CD4-positive, alpha-beta memory T cell (primary cell): Measurements from ENCODE around the gene CBX5. TPM values are rescaled to one million over a fixed set of nuclear protein-coding genes. Genes with fewer than 3 reads are reported as not detected.

Source experiments
- CTCF ChIA-PET: fragments of 350-600 bp; sonication (Branson Sonifier 250); formaldehyde crosslinking; loops from one replicate; lab custom pipeline; 2021; ENCODE audit warnings: inconsistent platforms; ENCODE audit not compliant: partially characterized antibody; lab: Charles Lee
- POLR2A ChIA-PET: fragments of 350-600 bp; sonication (Branson Sonifier 250); formaldehyde crosslinking; loops from one replicate; lab custom pipeline; 2021; ENCODE audit not compliant: partially characterized antibody; lab: Charles Lee
- DNase-seq, 5 donors: peaks; one replicate each; pipeline versions ENCODE4 v3.0.0 to v3.0.0-alpha.2; 2020 to 2022; ENCODE audit warnings: mixed read lengths in 1 of 5
- H3K27ac ChIP-seq: one replicate; pipeline ENCODE4 v1.7.0; 2013; ENCODE audit warnings: low read depth, low read length
- H3K27me3 ChIP-seq: 2 replicates; pipeline ENCODE4 v1.7.0; 2013; ENCODE audit warnings: mild to moderate bottlenecking, low read length, moderate library complexity; ENCODE audit not compliant: insufficient read depth
- H3K36me3 ChIP-seq: 2 replicates; pipeline ENCODE4 v1.7.0; 2013; ENCODE audit warnings: mild to moderate bottlenecking, low read length, moderate library complexity; ENCODE audit not compliant: insufficient read depth
- H3K4me1 ChIP-seq: 2 replicates; pipeline ENCODE4 v1.7.0; 2013; ENCODE audit warnings: mild to moderate bottlenecking, low read length, moderate library complexity; ENCODE audit not compliant: insufficient read depth
- H3K4me3 ChIP-seq, 2 donors: one replicate each; pipeline ENCODE4 v1.7.0; 2013; ENCODE audit warnings: low read length in 2 of 2, mild to moderate bottlenecking in 1 of 2
- H3K9me3 ChIP-seq, 2 donors: one replicate each; pipeline ENCODE4 v1.7.0; 2013; ENCODE audit warnings: low read length in 2 of 2, control low read depth in 1 of 2; ENCODE audit not compliant: control insufficient read depth in 1 of 2
- H3K27ac Mint-ChIP-seq, 7 donors: one replicate each; pipeline ENCODE4 v1.8.0; 2020 to 2021; ENCODE audit warnings: mixed read lengths in 7 of 7, mild to moderate bottlenecking in 6 of 7, inconsistent platforms in 3 of 7, moderate library complexity in 3 of 7
- H3K27me3 Mint-ChIP-seq, 2 donors: one replicate each; pipeline ENCODE4 v1.8.0; 2020 to 2021; ENCODE audit warnings: mixed read lengths in 2 of 2
- H3K36me3 Mint-ChIP-seq, 2 donors: one replicate each; pipeline ENCODE4 v1.8.0; 2020 to 2021; ENCODE audit warnings: mixed read lengths in 2 of 2, inconsistent platforms in 1 of 2, mild to moderate bottlenecking in 1 of 2
- H3K4me1 Mint-ChIP-seq, 4 donors: one replicate each; pipeline ENCODE4 v1.8.0; 2020 to 2021; ENCODE audit warnings: mixed read lengths in 4 of 4, mild to moderate bottlenecking in 1 of 4
- H3K4me3 Mint-ChIP-seq, 8 donors: one replicate each; pipeline ENCODE4 v1.8.0; 2020 to 2021; ENCODE audit warnings: mixed read lengths in 8 of 8, mild to moderate bottlenecking in 7 of 8, moderate library complexity in 6 of 8, inconsistent platforms in 3 of 8
- H3K9me3 Mint-ChIP-seq, 8 donors: one replicate each; pipeline ENCODE4 v1.8.0; 2020 to 2021; ENCODE audit warnings: mixed read lengths in 8 of 8, mild to moderate bottlenecking in 5 of 8, inconsistent platforms in 3 of 8, moderate library complexity in 1 of 8
- intact Hi-C: fragments of 100-400 bp; cut with micrococcal nuclease; formaldehyde crosslinking; loops from one replicate; pipeline ENCODE4 v1.15.1; 2023
- polyA plus RNA-seq, 2 donors: library from polyadenylated mRNA; unstranded; fragments of 300-500 nt; fragmentation: Illumina TruSeq; gene quantifications; one replicate each; pipeline ENCODE4 v1.2.3, GENCODE V29; 2021
- total RNA-seq, 2 experiments: library from RNA; stranded (reverse); gene quantifications; one replicate each; pipeline ENCODE4 v1.2.3, GENCODE V29; 2021

CBX5 gene
- total and polyA plus RNA-seq, 4 experiments from 2014 or later = 13.3 to 76.3 (median 45.1) TPM

GRCh38 chr12:54300732-54301427 is 21.0 kb upstream of the CBX5 start, which contains the start of gene NFE2:
Gene NFE2, minus strand, starts transcription at chr12:54301015. Its CDS starts 5,767 bp downstream, at chr12:54295248.
- H3K4me3 ChIP-seq = no peak within 1 kb of the TSS
- Mint-ChIP-seq H3K27me3 (peaks cover 24 to 45% of the 10 kb centered on the region in 2 donors), H3K27ac (no peak within 1 kb of the TSS), H3K9me3 (no peaks in the 10 kb centered on the region), H3K4me1 (peaks cover 9 to 39% (median 22%) of the 10 kb centered on the region in 4 donors), H3K36me3 (no peaks in the 10 kb centered on the region), H3K4me3 (peak within 1 kb of the TSS in 7 of 8 donors; percentile 24 to 69 (median 45))
- CTCF ChIA-PET = interaction anchor here (1.5 to 2.2 kb wide), 3 partner anchors 10 to 45 kb away, joined by 3 to 8 read pairs (median 3); partner anchors contain the start of gene COPZ1
- intact Hi-C loops = no loop called here
- no peaks in the 10 kb centered on the region for H3K36me3 ChIP-seq
- no peak within 1 kb of the TSS for H3K27ac ChIP-seq
- DNase-seq = peak in 1 of 5 donors; percentile 37
- H3K4me1 ChIP-seq = peaks cover 27% of the 10 kb centered on the region
- POLR2A ChIA-PET = interaction anchor here (1.6 to 4.5 kb wide), 3 partner anchors 9 to 24 kb away, joined by 5 to 16 read pairs (median 12); partner anchors contain the start of genes CBX5, COPZ1 and HNRNPA1
- peaks cover 19% of the 10 kb centered on the region for H3K27me3 ChIP-seq
- H3K9me3 ChIP-seq = no peaks in the 10 kb centered on the region

GRCh38 chr12:54300225-54300731 is 20.4 kb upstream of the CBX5 start:
- Mint-ChIP-seq H3K36me3 (no peaks in the 10 kb centered on the region), H3K4me3 (peak overlapping the region in 5 of 8 donors; percentile 41 to 69 (median 48)), H3K9me3 (no peaks in the 10 kb centered on the region), H3K27ac (no peak overlapping the region), H3K27me3 (peaks cover 24 to 45% of the 10 kb centered on the region in 2 donors), H3K4me1 (peaks cover 9 to 39% (median 22%) of the 10 kb centered on the region in 4 donors)
- intact Hi-C loops = no loop called here
- ChIA-PET POLR2A (interaction anchor here (1.6 to 4.5 kb wide), 3 partner anchors 9 to 25 kb away, joined by 5 to 16 read pairs (median 12); partner anchors contain the start of genes CBX5, COPZ1 and HNRNPA1), CTCF (interaction anchor here (0.9 to 2.2 kb wide), 7 partner anchors 10 to 79 kb away, joined by 3 to 8 read pairs (median 4); partner anchors contain the start of gene COPZ1)
- no peak for DNase-seq
- H3K9me3 ChIP-seq = no peaks in the 10 kb centered on the region
- H3K27me3 ChIP-seq = peaks cover 19% of the 10 kb centered on the region
- no peaks in the 10 kb centered on the region for H3K36me3 ChIP-seq
- peaks cover 27% of the 10 kb centered on the region for H3K4me1 ChIP-seq
- no peak overlapping the region for H3K4me3 ChIP-seq
- H3K27ac ChIP-seq = no peak overlapping the region

GRCh38 chr12:54299515-54300224 is 19.7 kb upstream of the CBX5 start:
- no peaks in the 10 kb centered on the region for H3K36me3 ChIP-seq
- Mint-ChIP-seq H3K27ac (no peak overlapping the region), H3K36me3 (no peaks in the 10 kb centered on the region), H3K4me1 (peaks cover 9 to 39% (median 23%) of the 10 kb centered on the region in 4 donors), H3K9me3 (no peaks in the 10 kb centered on the region), H3K4me3 (peak overlapping the region in 3 of 8 donors; percentile 26 to 37 (median 27)), H3K27me3 (peaks cover 20 to 45% of the 10 kb centered on the region in 2 donors)
- intact Hi-C loops = no loop called here
- H3K4me3 ChIP-seq = no peak overlapping the region
- DNase-seq = no peak
- ChIA-PET POLR2A (interaction anchor here (1.1 to 4.5 kb wide), 4 partner anchors 8 to 25 kb away, joined by 5 to 16 read pairs (median 8); partner anchors contain the start of genes CBX5, COPZ1 and HNRNPA1), CTCF (interaction anchor here (0.6 to 1.9 kb wide), 10 partner anchors 10 to 79 kb away, joined by 3 to 8 read pairs (median 4); partner anchors contain the start of gene COPZ1)
- H3K27me3 ChIP-seq = peaks cover 19% of the 10 kb centered on the region
- H3K27ac ChIP-seq = no peak overlapping the region
- peaks cover 27% of the 10 kb centered on the region for H3K4me1 ChIP-seq
- H3K9me3 ChIP-seq = no peaks in the 10 kb centered on the region

- Histone ChIP-seq H3K4me3 (no peak overlapping the region), H3K27me3 (peaks cover 19% of the 10 kb centered on the region), H3K36me3 (no peaks in the 10 kb centered on the region), H3K27ac (no peak overlapping the region), H3K4me1 (peaks cover 20% of the 10 kb centered on the region), H3K9me3 (no peaks in the 10 kb centered on the region)
- H3K36me3 Mint-ChIP-seq = no peaks in the 10 kb centered on the region
- peaks cover 19 to 42% of the 10 kb centered on the region in 2 donors for H3K27me3 Mint-ChIP-seq
- H3K9me3 Mint-ChIP-seq = no peaks in the 10 kb centered on the region
- H3K4me3 Mint-ChIP-seq = peak overlapping the region in 1 of 8 donors; percentile 32
- DNase-seq = no peak
- H3K4me1 Mint-ChIP-seq = peaks cover 7 to 35% (median 18%) of the 10 kb centered on the region in 4 donors
- ChIA-PET POLR2A (interaction anchor here (1.1 to 4.5 kb wide), 3 partner anchors 10 to 26 kb away, joined by 5 to 16 read pairs (median 12); partner anchors contain the start of genes CBX5, COPZ1 and HNRNPA1), CTCF (interaction anchor here (0.6 to 1.9 kb wide), 9 partner anchors 9 to 80 kb away, joined by 3 to 8 read pairs (median 5); partner anchors contain the start of gene COPZ1)
- intact Hi-C loops = no loop called here
- no peak overlapping the region for H3K27ac Mint-ChIP-seq
These were observed 19.0 kb upstream of the CBX5 start for GRCh38 chr12:54298904-54299303.

GRCh38 chr12:54296393-54297099 is 16.6 kb upstream of the CBX5 start:
- peaks cover 15 to 26% of the 10 kb centered on the region in 2 donors for H3K27me3 Mint-ChIP-seq
- peaks cover 15% of the 10 kb centered on the region for H3K27me3 ChIP-seq
- H3K27ac Mint-ChIP-seq = peak overlapping the region in 2 of 7 donors; percentile 16 to 36
- peaks cover 18% of the 10 kb centered on the region for H3K4me1 ChIP-seq
- H3K4me3 ChIP-seq = no peak overlapping the region
- H3K27ac ChIP-seq = no peak overlapping the region
- ChIA-PET CTCF (interaction anchor here (0.6 to 8.3 kb wide), 13 partner anchors 11 to 1937 kb away, joined by 3 to 110 read pairs (median 4); partner anchors contain the start of genes CBX5 and HNRNPA1), POLR2A (interaction anchor here (0.7 to 0.8 kb wide), 2 partner anchors 10 to 63 kb away, joined by 4 to 5 read pairs; no protein-coding TSS in a partner anchor)
- peaks cover 7 to 22% (median 16%) of the 10 kb centered on the region in 4 donors for H3K4me1 Mint-ChIP-seq
- no peaks in the 10 kb centered on the region for H3K36me3 Mint-ChIP-seq
- DNase-seq = no peak
- peaks cover 0 to 2% (median 0%) of the 10 kb centered on the region in 8 donors for H3K9me3 Mint-ChIP-seq
- no peak overlapping the region for H3K4me3 Mint-ChIP-seq
- no peaks in the 10 kb centered on the region for H3K36me3 ChIP-seq
- no peaks in the 10 kb centered on the region for H3K9me3 ChIP-seq
- intact Hi-C loops = no loop called here

- Mint-ChIP-seq H3K36me3 (no peaks in the 10 kb centered on the region), H3K4me1 (peaks cover 4 to 12% (median 8%) of the 10 kb centered on the region in 4 donors), H3K9me3 (peaks cover 0 to 2% (median 0%) of the 10 kb centered on the region in 8 donors), H3K4me3 (no peak overlapping the region), H3K27ac (no peak overlapping the region), H3K27me3 (peaks cover 6 to 17% of the 10 kb centered on the region in 2 donors)
- DNase-seq = no peak
- ChIA-PET CTCF (interaction anchor here (1.0 to 8.3 kb wide), 15 partner anchors 10 to 104 kb away, joined by 3 to 110 read pairs (median 18); partner anchors contain the start of genes CBX5, COPZ1 and HNRNPA1), POLR2A (interaction anchor here (0.5 to 2.3 kb wide), 3 partner anchors 64 to 85 kb away, joined by 3 to 14 read pairs (median 5); no protein-coding TSS in a partner anchor)
- no peaks in the 10 kb centered on the region for H3K9me3 ChIP-seq
- H3K27ac ChIP-seq = no peak overlapping the region
- H3K4me3 ChIP-seq = no peak overlapping the region
- H3K36me3 ChIP-seq = no peaks in the 10 kb centered on the region
- H3K4me1 ChIP-seq = peaks cover 7% of the 10 kb centered on the region
- intact Hi-C loops = loop anchor here (1.0 to 5.0 kb wide), 3 partner anchors 38 to 73 kb away; no protein-coding TSS in a partner anchor
- H3K27me3 ChIP-seq = peaks cover under 1% of the 10 kb centered on the region
These were observed 15.1 kb upstream of the CBX5 start for GRCh38 chr12:54294953-54295566.
